Mucosa of stomach (tissue), 1 donor: ENCODE measurements around the gene TMEM134.

ENCODE experiments used
- H3K27me3 ChIP-seq: one replicate; pipeline ENCODE4 v1.7.0; 2013; ENCODE audit warnings: mild to moderate bottlenecking, low read length; ENCODE audit not compliant: control insufficient read depth, insufficient read depth
- H3K36me3 ChIP-seq: one replicate; pipeline ENCODE4 v1.7.0; 2013; ENCODE audit warnings: low read length; ENCODE audit not compliant: control insufficient read depth, insufficient read depth
- H3K4me1 ChIP-seq: one replicate; pipeline ENCODE4 v1.7.0; 2013; ENCODE audit warnings: mild to moderate bottlenecking, low read length; ENCODE audit not compliant: control insufficient read depth, insufficient read depth
- H3K4me3 ChIP-seq: one replicate; pipeline ENCODE4 v1.7.0; 2013; ENCODE audit warnings: low read length
- H3K9ac ChIP-seq: one replicate; pipeline ENCODE4 v1.7.0; 2013; ENCODE audit warnings: mild to moderate bottlenecking, low read length, moderate library complexity
- H3K9me3 ChIP-seq: one replicate; pipeline ENCODE4 v1.7.0; 2013; ENCODE audit warnings: mild to moderate bottlenecking, low read length, moderate library complexity; ENCODE audit not compliant: control insufficient read depth
- donor health status: Pancreatic carcinoma.

TMEM134 gene

GRCh38 chr11:67442504-67443404 is 26.3 kb downstream of the TMEM134 start:
- no peaks in the 10 kb centered on the region for H3K27me3 ChIP-seq
- H3K36me3 ChIP-seq = peaks cover 26% of the 10 kb centered on the region
- H3K9me3 ChIP-seq = no peaks in the 10 kb centered on the region
- peak overlapping the region; percentile 61 for H3K4me3 ChIP-seq
- peak overlapping the region; percentile 91 for H3K9ac ChIP-seq
- H3K4me1 ChIP-seq = peaks cover 45% of the 10 kb centered on the region

- Histone ChIP-seq H3K27me3 (no peaks in the 10 kb centered on the region), H3K4me3 (peak overlapping the region; percentile 61), H3K9me3 (no peaks in the 10 kb centered on the region), H3K9ac (peak overlapping the region; percentile 91), H3K4me1 (peaks cover 45% of the 10 kb centered on the region), H3K36me3 (peaks cover 26% of the 10 kb centered on the region)
These were observed 27.2 kb downstream of the TMEM134 start for GRCh38 chr11:67441731-67442351.

GRCh38 chr11:67441098-67441563 is 27.9 kb downstream of the TMEM134 start:
- H3K4me1 ChIP-seq = peaks cover 45% of the 10 kb centered on the region
- H3K9me3 ChIP-seq = no peaks in the 10 kb centered on the region
- no peak overlapping the region for H3K4me3 ChIP-seq
- H3K9ac ChIP-seq = no peak overlapping the region
- H3K36me3 ChIP-seq = peaks cover 26% of the 10 kb centered on the region
- no peaks in the 10 kb centered on the region for H3K27me3 ChIP-seq

- peaks cover 26% of the 10 kb centered on the region for H3K36me3 ChIP-seq
- peaks cover 48% of the 10 kb centered on the region for H3K4me1 ChIP-seq
- no peaks in the 10 kb centered on the region for H3K9me3 ChIP-seq
- H3K4me3 ChIP-seq = no peak overlapping the region
- no peaks in the 10 kb centered on the region for H3K27me3 ChIP-seq
- H3K9ac ChIP-seq = no peak overlapping the region
These were observed 28.6 kb downstream of the TMEM134 start for GRCh38 chr11:67440229-67441097.

GRCh38 chr11:67439321-67440228 is 29.5 kb downstream of the TMEM134 start:
- H3K36me3 ChIP-seq = peaks cover 28% of the 10 kb centered on the region
- peaks cover 48% of the 10 kb centered on the region for H3K4me1 ChIP-seq
- no peaks in the 10 kb centered on the region for H3K9me3 ChIP-seq
- H3K9ac ChIP-seq = no peak overlapping the region
- no peaks in the 10 kb centered on the region for H3K27me3 ChIP-seq
- H3K4me3 ChIP-seq = no peak overlapping the region

GRCh38 chr11:67438158-67438902 is 30.7 kb downstream of the TMEM134 start:
- Histone ChIP-seq H3K27me3 (no peaks in the 10 kb centered on the region), H3K9me3 (no peaks in the 10 kb centered on the region), H3K4me3 (no peak overlapping the region), H3K36me3 (peaks cover 40% of the 10 kb centered on the region), H3K9ac (no peak overlapping the region), H3K4me1 (peaks cover 40% of the 10 kb centered on the region)

- Histone ChIP-seq H3K27me3 (no peaks in the 10 kb centered on the region), H3K4me1 (peaks cover 39% of the 10 kb centered on the region), H3K4me3 (no peak overlapping the region), H3K9ac (no peak overlapping the region), H3K9me3 (no peaks in the 10 kb centered on the region), H3K36me3 (peaks cover 44% of the 10 kb centered on the region)
These were observed 31.3 kb downstream of the TMEM134 start for GRCh38 chr11:67437809-67438157.

- H3K9me3 ChIP-seq = no peaks in the 10 kb centered on the region
- H3K27me3 ChIP-seq = no peaks in the 10 kb centered on the region
- peaks cover 34% of the 10 kb centered on the region for H3K4me1 ChIP-seq
- H3K4me3 ChIP-seq = no peak within 1 kb of the TSS
- H3K36me3 ChIP-seq = peaks cover 47% of the 10 kb centered on the region
- H3K9ac ChIP-seq = no peak within 1 kb of the TSS
These were observed 31.8 kb downstream of the TMEM134 start, which contains the start of gene PTPRCAP for GRCh38 chr11:67437082-67437808. Gene PTPRCAP, minus strand, starts transcription at chr11:67437682. Its CDS starts 63 bp downstream, at chr11:67437619.

GRCh38 chr11:67436459-67437081 is 32.5 kb downstream of the TMEM134 start:
- Histone ChIP-seq H3K4me3 (no peak overlapping the region), H3K4me1 (peaks cover 27% of the 10 kb centered on the region), H3K27me3 (no peaks in the 10 kb centered on the region), H3K9ac (no peak overlapping the region), H3K36me3 (peaks cover 44% of the 10 kb centered on the region), H3K9me3 (no peaks in the 10 kb centered on the region)
